Cardiac fibroblast (primary cell): Measurements from ENCODE around the gene AVL9.

ENCODE experiments used
- DNase-seq, 2 donors: peaks; one replicate each; pipeline versions ENCODE4 v3.0.0 to v3.0.0-alpha.2; 2010; ENCODE audit warnings: low read depth in 2 of 2
- H3K4me3 ChIP-seq, 2 donors: replicated peaks in 1 of 2; 1 replicate in 1 of 2; 2 replicates in 1 of 2; pipeline ENCODE4 v1.5.1; 2011; ENCODE audit warnings: low read depth in 2 of 2, low read length in 2 of 2, mild to moderate bottlenecking in 2 of 2, moderate library complexity in 1 of 2
- CTCF ChIP-seq: IDR thresholded peaks from one replicate; pipeline ENCODE4 v1.5.1; 2011; ENCODE audit warnings: low read depth, mild to moderate bottlenecking, low read length, inconsistent platforms

Gene AVL9

GRCh38 chr7:32583791-32584190 lies 88.5 kb downstream of the AVL9 start:
- TF ChIP-seq CTCF, result no peak
- H3K4me3 ChIP-seq, result no peak overlapping the region
- DNase-seq, result no peak

GRCh38 chr7:32586291-32587221 lies 91.3 kb downstream of the AVL9 start:
- DNase-seq, result peak; percentile 98
- TF ChIP-seq CTCF, result no peak
- H3K4me3 ChIP-seq, result no peak overlapping the region

- peak; percentile 93 to 94 for DNase-seq
- no peak for TF ChIP-seq CTCF
- peak overlapping the region in 1 of 2 donors; percentile 7 for H3K4me3 ChIP-seq
Measured at GRCh38 chr7:32587411-32587948, 92.2 kb downstream of the AVL9 start.

GRCh38 chr7:32588657-32589056 lies 93.4 kb downstream of the AVL9 start:
- TF ChIP-seq CTCF, result no peak
- H3K4me3 ChIP-seq, result no peak overlapping the region
- DNase-seq, result peak; percentile 83 to 87

GRCh38 chr7:32591938-32592337 lies 96.6 kb downstream of the AVL9 start:
- no peak for DNase-seq
- H3K4me3 ChIP-seq, result no peak overlapping the region
- TF ChIP-seq CTCF, result no peak

- no peak for TF ChIP-seq CTCF
- DNase-seq, result no peak
- no peak overlapping the region for H3K4me3 ChIP-seq
Measured at GRCh38 chr7:32592701-32593100, 97.4 kb downstream of the AVL9 start.
